ENCODE data around the gene ENG. TPM values are rescaled to one million over a fixed set of nuclear protein-coding genes. Genes with fewer than 3 reads are reported as not detected.
A peak's percentile ranks its signal among the peaks of the same experiment; 100 is the strongest.
"Not testable (repeated sequence)": the region's sequence is repeated elsewhere in the genome, so short reads cannot be mapped to it uniquely, and the experiment has no call there.

ENG gene
- total and polyA plus RNA-seq, 8 donors: 4.0 to 58.5 (median 25.2) TPM

DNA sequence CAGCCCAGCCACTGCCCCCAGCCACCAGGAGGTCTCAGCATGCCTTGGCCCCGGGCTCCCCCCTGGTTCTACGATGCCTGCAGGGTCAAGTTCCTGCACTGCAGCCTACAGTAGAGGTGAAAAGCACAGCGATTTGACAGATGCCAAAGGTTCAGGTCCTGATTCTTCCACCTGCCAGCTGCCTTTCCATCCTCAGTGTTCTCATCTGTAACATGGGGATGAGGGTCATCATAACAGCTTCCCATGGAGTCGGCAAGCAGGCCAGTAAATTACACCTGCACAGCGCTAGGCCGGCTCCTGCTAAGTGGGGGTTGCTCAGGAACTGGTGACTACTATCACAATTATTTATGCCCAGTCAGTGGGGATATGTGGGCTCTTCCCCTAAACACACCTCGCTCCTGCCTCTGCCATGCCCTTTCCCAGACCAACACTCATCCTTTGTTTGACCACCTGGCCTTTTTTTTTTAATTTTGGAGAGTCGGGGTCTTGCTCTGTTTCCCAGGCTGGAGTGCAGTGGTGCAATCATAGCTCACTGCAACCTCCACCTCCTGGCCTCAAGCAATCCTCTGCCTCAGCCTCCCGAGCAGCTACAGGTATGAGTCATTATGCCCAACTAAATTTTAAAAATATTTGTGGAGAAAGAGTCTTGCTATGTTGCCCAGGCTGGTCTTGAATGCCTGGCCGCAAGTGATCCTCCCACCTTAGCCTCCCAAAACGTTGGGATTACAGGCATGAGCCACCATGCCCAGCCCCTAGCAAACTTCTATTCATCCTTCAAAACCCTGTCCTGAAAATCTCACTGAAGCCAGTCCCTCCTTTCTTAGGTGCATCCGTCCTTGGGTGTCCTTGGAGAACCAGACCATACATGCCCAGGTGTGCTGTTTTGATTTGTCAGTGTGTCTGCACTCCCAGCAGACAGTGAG, 6.4 kb downstream of the ENG start:
- Histone ChIP-seq H3K27me3 (no peaks in the 10 kb centered on the region), H3K9me3 (peaks cover 0 to 14% (median 10%) of the 10 kb centered on the region in 4 donors), H3K27ac (peak overlapping the region in 4 of 5 donors; percentile 31 to 70 (median 52)), H3K36me3 (peaks cover 0 to 2% (median under 1%) of the 10 kb centered on the region in 4 donors), H3K4me1 (peaks cover 0 to 29% (median 9%) of the 10 kb centered on the region in 4 donors), H3K4me3 (peak overlapping the region in 2 of 4 donors; percentile 1 to 16)
- DNase-seq: no peak
- intact Hi-C loops (cut with DNase I; ENCODE audit: low total_unique reads): no loop called here
- TF ChIP-seq EP300 (IDR thresholded peaks at IDR 0.05): no peak
- no peak for TF ChIP-seq POLR2A (IDR thresholded peaks at IDR 0.05)
- TF ChIP-seq, protein P1, sequence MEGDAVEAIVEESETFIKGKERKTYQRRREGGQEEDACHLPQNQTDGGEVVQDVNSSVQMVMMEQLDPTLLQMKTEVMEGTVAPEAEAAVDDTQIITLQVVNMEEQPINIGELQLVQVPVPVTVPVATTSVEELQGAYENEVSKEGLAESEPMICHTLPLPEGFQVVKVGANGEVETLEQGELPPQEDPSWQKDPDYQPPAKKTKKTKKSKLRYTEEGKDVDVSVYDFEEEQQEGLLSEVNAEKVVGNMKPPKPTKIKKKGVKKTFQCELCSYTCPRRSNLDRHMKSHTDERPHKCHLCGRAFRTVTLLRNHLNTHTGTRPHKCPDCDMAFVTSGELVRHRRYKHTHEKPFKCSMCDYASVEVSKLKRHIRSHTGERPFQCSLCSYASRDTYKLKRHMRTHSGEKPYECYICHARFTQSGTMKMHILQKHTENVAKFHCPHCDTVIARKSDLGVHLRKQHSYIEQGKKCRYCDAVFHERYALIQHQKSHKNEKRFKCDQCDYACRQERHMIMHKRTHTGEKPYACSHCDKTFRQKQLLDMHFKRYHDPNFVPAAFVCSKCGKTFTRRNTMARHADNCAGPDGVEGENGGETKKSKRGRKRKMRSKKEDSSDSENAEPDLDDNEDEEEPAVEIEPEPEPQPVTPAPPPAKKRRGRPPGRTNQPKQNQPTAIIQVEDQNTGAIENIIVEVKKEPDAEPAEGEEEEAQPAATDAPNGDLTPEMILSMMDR (IDR thresholded peaks at IDR 0.05): no peak
- no peak for TF ChIP-seq POLR2AphosphoS5 (IDR thresholded peaks at IDR 0.05)
- WGBS, 5 donors: 78 to 82% (median 79%) methylated on average over 12 of the region's 12 CpGs

DNA sequence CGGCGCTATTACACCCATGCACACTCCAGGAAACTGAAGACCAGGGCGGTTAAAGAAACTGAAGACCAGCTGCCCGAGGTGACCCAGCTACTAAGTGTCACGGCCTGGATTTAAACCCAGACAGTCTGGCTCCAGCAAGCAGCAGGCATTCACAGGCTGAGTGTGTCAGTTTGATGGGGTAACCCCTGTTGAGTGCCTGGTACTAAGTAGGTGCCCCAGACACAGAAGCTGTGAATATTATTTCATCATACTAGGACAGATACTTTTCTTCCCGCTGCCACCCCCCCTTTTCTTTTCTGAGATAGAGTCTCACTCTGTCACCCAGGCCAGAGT, 7.3 kb downstream of the ENG start:
- H3K36me3 ChIP-seq: peaks cover 0 to 10% (median 6%) of the 10 kb centered on the region in 4 donors
- peak overlapping the region in 4 of 5 donors; percentile 63 to 76 (median 68) for H3K27ac ChIP-seq
- no peaks in the 10 kb centered on the region for H3K27me3 ChIP-seq
- WGBS, 5 donors: 56 to 76% (median 65%) methylated on average over 6 of the region's 6 CpGs
- peaks cover 0 to 19% (median 6%) of the 10 kb centered on the region in 4 donors for H3K4me1 ChIP-seq
- H3K4me3 ChIP-seq: peak overlapping the region in 2 of 4 donors; percentile 1 to 16
- intact Hi-C loops (cut with DNase I; ENCODE audit: low total_unique reads): no loop called here
- no peak for TF ChIP-seq POLR2AphosphoS5 (IDR thresholded peaks at IDR 0.05)
- H3K9me3 ChIP-seq: peaks cover 0 to 14% (median 10%) of the 10 kb centered on the region in 4 donors
- DNase-seq: no peak

DNA sequence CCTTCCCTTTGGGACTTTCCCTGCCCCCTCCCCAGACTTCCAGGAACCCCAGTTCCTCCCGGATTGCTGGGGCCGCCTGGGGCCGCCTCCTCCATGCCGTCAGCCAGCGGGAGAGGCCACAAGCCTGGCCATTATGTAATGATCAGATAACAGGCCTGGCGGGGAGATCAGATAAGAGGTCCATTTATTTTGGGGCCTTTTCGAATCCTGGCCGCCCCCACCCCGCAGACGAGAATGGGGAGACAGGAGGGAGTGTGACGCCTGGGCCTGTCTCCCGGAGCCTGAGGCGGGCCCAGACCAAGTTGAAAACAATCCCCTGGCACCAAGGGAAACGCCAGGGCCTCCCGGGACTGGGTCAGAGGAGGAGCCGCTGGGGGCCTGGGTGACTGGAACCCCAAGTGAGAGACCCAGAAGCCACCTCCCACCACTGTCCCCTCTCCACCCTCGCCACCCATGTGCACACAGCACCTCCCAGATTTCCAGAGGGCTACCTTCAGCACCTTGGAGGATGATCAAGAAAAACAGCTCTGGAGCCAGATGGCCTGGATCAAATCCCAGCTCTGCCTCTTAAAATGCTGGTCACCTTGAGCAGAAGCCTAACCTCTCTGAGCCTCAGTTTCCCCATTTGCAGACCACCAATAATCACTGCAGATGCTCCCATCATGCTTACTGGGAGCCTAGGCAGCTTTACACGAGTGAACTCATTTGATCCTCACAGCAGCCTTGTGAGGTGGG, 7.8 kb downstream of the ENG start:
- WGBS, 5 donors: 50 to 59% (median 53%) methylated on average over 5 to 18 of the region's 18 CpGs
- DNase-seq: no peak
- Histone ChIP-seq H3K4me3 (peak overlapping the region in 1 of 4 donors; percentile 8), H3K9me3 (peaks cover 0 to 14% (median 10%) of the 10 kb centered on the region in 4 donors), H3K4me1 (peaks cover 0 to 15% (median 6%) of the 10 kb centered on the region in 4 donors), H3K27ac (peak overlapping the region; percentile 1 to 76 (median 66)), H3K36me3 (peaks cover 0 to 13% (median 8%) of the 10 kb centered on the region in 4 donors), H3K27me3 (no peaks in the 10 kb centered on the region)
- intact Hi-C loops (cut with DNase I; ENCODE audit: low total_unique reads): no loop called here
- no peak for TF ChIP-seq POLR2AphosphoS5 (IDR thresholded peaks at IDR 0.05)
- TF ChIP-seq, protein P1 (IDR thresholded peaks at IDR 0.05): no peak
- TF ChIP-seq POLR2A (IDR thresholded peaks at IDR 0.05): no peak
- TF ChIP-seq EP300 (IDR thresholded peaks at IDR 0.05): no peak

DNA sequence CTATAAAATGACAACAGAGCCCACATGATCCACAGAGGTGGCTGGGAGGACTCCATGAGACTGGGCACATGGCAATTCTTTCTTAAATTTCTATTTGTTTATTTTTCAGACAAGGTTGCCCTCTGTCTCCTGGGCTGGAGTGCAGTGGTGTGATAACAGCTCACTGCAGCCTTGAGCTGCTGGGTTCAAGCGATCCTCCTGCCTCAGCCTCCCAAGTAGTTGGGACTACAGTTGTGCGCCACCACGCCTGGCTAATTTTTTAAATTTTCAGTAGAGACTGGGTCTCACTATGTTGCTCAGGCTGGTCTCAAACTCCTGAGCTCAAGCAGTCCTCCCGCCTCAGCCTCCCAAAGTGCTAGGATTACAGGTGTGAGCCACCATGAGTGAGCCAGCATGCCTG, 8.8 kb downstream of the ENG start:
- DNase-seq; intact Hi-C loops (cut with DNase I; ENCODE audit: low total_unique reads); H3K4me3 ChIP-seq; H3K27me3 ChIP-seq: not testable (repeated sequence)
- Histone ChIP-seq H3K36me3 (peaks cover 0 to 23% (median 10%) of the 10 kb centered on the region in 4 donors), H3K4me1 (peaks cover 0 to 15% (median 6%) of the 10 kb centered on the region in 4 donors), H3K27ac (peak overlapping the region in 4 of 5 donors; percentile 63 to 76 (median 68)), H3K9me3 (peaks cover 0 to 14% (median 10%) of the 10 kb centered on the region in 4 donors)
- WGBS, 5 donors: 94 to 99% (median 97%) methylated on average over 4 of the region's 4 CpGs

DNA sequence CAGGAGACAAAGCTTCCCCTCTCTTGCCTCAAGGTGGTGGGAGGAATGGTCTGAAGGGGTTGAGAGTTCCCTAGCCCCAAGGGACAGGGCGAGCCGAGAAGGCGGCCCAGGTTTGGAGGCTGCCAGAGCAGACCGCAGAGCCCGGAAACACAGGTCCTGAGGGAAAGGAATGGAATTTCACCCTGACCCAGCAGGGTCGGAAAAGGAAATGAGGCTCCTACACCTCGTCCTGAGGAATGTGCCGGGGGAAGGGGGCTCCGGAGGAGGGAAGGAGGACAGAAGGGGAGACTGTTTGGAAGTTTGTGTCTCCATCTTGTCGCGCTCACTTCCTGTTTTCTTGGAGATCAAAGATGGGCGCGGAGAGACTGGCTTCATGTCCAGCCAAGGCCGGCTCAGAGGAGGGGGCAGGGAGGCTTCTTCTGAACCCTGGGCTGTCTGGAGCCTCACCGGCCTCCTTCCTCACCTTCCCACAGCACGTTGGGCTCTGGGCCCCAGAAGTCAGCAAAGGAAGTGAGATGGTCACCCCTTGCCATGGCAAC, 9.6 kb downstream of the ENG start:
- intact Hi-C loops (cut with DNase I; ENCODE audit: low total_unique reads): no loop called here
- TF ChIP-seq POLR2A (IDR thresholded peaks at IDR 0.05) (no peak), POLR2AphosphoS5 (IDR thresholded peaks at IDR 0.05) (peak in 1 of 3 donors; percentile 49)
- no peaks in the 10 kb centered on the region for H3K27me3 ChIP-seq
- peaks cover 0 to 21% (median 6%) of the 10 kb centered on the region in 4 donors for H3K4me1 ChIP-seq
- H3K4me3 ChIP-seq: no peak overlapping the region
- DNase-seq: no peak
- 69 to 83% (median 75%) methylated on average over 16 of the region's 16 CpGs for WGBS, 5 donors
- peaks cover 0 to 23% (median 13%) of the 10 kb centered on the region in 4 donors for H3K36me3 ChIP-seq
- H3K27ac ChIP-seq: peak overlapping the region; percentile 33 to 76 (median 66)
- H3K9me3 ChIP-seq: peaks cover 0 to 14% (median 8%) of the 10 kb centered on the region in 4 donors

All from stomach (tissue), 9 donors.